Motor neuron (in vitro differentiated cells): Measurements from ENCODE around the gene RALGAPA1. TPM values are rescaled to one million over a fixed set of nuclear protein-coding genes. Genes with fewer than 3 reads are reported as not detected.
"Not testable (repeated sequence)": the region's sequence is repeated elsewhere in the genome, so short reads cannot be mapped to it uniquely, and the experiment has no call there.

Source experiments
- ATAC-seq, 8 experiments: fragments of 200-7000 bp; cut with Tn5 transposase; replicated peaks in 6 of 8; 2 replicates each; pipeline ENCODE4 v1.8.0; 2021; ENCODE audit warnings: mild to moderate bottlenecking in 8 of 8, moderate library complexity in 8 of 8
- H3K27ac ChIP-seq, 2 donors: fragments of 250-450 bp; sonication (Bioruptor Pico); 2 replicates each; pipeline ENCODE4 v1.9.0; 2021; ENCODE audit warnings: antibody characterized with exemption in 2 of 2, mild to moderate bottlenecking in 2 of 2, moderate library complexity in 1 of 2
- H3K4me1 ChIP-seq, 2 donors: fragments of 250-450 bp; sonication (Bioruptor Pico); replicated peaks in 1 of 2; 2 replicates each; pipeline ENCODE4 v1.6.1; 2021; ENCODE audit warnings: antibody characterized with exemption in 2 of 2, mild to moderate bottlenecking in 2 of 2, moderate library complexity in 1 of 2
- H3K4me3 ChIP-seq, 5 donors: fragments of 250-450 bp; sonication (Bioruptor Pico); 2 replicates each; pipeline ENCODE4 v1.9.0; 2021; ENCODE audit warnings: antibody characterized with exemption in 5 of 5, mild to moderate bottlenecking in 5 of 5, moderate library complexity in 4 of 5
- whole genome bisulfite sequencing, 10 experiments: fragments of 450-650 bp; shearing (Covaris generic); methylation state at CpG; one replicate each; pipeline ENCODE4 v1.0.0; 2022; 5-methylcytosine and 5-hydroxymethylcytosine counted together
- in situ Hi-C, 9 experiments: fragments of 400-800 bp; cut with MboI; loops; one replicate each; pipeline ENCODE4 v1.15.0; 2021; ENCODE audit warnings: low sequenced_read_pairs in 9 of 9, low pct_unique_long_range_greater_than_20kb in 2 of 9; ENCODE audit not compliant: unreplicated experiment in 9 of 9
- total RNA-seq, 8 experiments: library from RNA; unstranded; fragments of 300-600 nt; gene quantifications; 2 replicates each; pipeline versions ENCODE4 v1.2.3 to v1.2.4, GENCODE V29; 2022

RALGAPA1 gene
- total RNA-seq, 8 experiments from 2014 or later: 30.2 to 71.0 (median 51.2) TPM

DNA sequence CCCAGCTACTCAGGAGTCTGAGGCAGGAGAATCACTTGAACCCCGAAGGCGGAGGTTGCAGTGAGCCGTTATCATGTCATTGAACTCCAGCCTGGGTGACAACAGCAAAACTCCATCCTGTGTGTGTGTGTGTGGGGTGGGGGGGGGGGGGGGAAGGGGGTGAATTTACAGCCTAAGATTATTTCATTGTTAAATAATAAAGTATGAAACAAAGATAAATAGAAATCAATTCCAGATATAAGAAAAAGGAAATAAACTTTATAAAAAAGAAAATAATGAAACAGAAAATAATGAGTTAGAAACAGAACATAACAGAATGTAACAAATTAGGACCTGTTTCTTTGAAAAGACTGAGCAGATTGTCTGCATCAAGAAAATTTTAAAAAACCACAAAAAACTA lies 191.6 kb downstream of the RALGAPA1 start:
- 80 to 95% methylated on average over 1 to 3 of the region's 3 CpGs; no CpG with 5 or more reads in 8 of the 10 experiments for WGBS, 10 experiments
- H3K4me3 ChIP-seq: no peak overlapping the region
- no peak overlapping the region for H3K27ac ChIP-seq
- no peak for ATAC-seq
- in situ Hi-C loops: no loop called here
- no peaks in the 10 kb centered on the region for H3K4me1 ChIP-seq

DNA sequence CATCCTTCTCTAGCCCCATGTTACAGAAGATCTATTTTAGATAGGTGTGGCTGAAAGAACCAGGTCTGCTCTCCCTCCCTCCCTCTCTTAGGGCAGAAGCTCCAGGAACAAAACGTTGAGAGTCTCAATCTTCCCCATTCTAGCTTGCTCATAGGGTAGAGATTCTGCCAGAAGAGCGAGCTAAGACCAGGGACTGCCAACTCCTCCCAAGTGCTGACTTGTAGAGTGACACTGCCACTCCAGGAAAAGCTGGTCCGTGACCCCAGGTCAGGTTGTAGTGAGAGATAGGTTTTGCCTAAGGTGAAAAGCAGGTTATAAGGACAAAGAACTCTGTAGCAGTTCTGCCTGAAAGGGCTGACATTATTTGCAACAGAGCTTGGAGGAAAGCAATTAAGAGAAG lies 201.7 kb downstream of the RALGAPA1 start:
- in situ Hi-C loops: no loop called here
- no peak overlapping the region for H3K27ac ChIP-seq
- WGBS, 10 experiments: 14 to 100% (median 75%) methylated on average over 1 to 2 of the region's 3 CpGs; no CpG with 5 or more reads in 2 of the 10 experiments
- no peaks in the 10 kb centered on the region for H3K4me1 ChIP-seq
- H3K4me3 ChIP-seq: no peak overlapping the region
- no peak for ATAC-seq

DNA sequence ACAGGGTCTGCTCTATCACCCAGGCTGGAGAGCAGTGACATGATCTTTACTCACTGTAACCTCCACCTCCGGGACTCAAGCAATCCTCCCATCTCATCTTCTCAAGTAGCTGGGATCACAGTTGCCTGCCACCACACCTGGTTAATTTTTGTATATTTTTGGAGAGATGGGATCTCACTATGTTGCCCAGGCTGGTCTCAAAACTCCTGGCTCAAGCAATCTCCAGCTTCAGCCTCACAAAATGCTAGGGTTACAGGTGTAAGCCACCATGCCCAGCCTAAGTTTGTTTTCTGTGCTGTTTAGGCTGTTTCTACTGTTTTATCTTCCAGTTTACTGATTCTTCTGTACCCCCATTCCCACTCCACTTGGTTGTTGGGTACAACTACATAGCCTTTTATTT lies 208.8 kb downstream of the RALGAPA1 start:
- ATAC-seq: no peak
- in situ Hi-C loops: no loop called here
- 88 to 100% (median 100%) methylated on average over 1 of the region's 1 CpG; no CpG with 5 or more reads in 1 of the 10 experiments for WGBS, 10 experiments
- Histone ChIP-seq H3K27ac (no peak overlapping the region), H3K4me1 (no peaks in the 10 kb centered on the region), H3K4me3 (no peak overlapping the region)

DNA sequence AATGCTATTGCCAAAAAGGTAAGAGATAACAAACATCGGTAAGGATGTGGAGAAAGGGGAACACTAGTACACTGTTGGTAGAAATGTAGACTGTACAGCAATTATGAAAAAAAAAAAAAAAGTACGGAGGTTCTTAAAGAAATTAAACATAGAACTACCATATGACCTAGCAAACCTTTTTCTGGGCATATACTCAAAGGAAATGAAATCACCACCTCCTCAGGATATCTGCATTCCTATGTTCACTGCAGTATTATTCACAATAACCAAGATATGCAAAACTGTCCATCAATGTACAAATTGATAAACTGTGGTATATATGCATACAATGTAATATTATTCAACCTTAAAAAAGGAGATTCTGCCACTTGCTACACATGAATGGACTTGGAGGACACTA lies 214.5 kb downstream of the RALGAPA1 start:
- no peak overlapping the region for H3K27ac ChIP-seq
- H3K4me3 ChIP-seq: no peak overlapping the region
- ATAC-seq: no peak
- in situ Hi-C loops: no loop called here
- no peaks in the 10 kb centered on the region for H3K4me1 ChIP-seq
- WGBS, 10 experiments: 82 to 100% (median 95%) methylated on average over 1 to 2 of the region's 2 CpGs

DNA sequence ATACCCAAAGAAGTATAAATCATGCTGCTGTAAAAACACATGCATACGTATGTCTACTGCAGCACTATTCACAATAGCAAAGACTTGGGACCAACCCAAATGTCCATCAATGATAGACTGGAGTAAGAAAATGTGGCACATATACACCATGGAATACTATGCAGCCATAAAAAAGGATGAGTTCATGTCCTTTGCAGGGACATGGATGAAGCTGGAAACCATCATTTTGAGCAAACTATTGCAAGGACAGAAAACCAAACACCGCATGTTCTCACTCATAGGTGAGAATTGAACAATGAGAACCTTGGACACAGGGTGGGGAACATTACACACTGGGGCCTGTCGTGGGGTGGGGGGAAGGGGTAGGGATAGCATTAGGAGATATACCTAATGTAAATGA lies 221.7 kb downstream of the RALGAPA1 start:
- ATAC-seq, H3K4me3 ChIP-seq, H3K27ac ChIP-seq, H3K4me1 ChIP-seq, in situ Hi-C loops: not testable (repeated sequence)
- WGBS, 10 experiments: 100% methylated on average over 1 to 2 of the region's 3 CpGs; no CpG with 5 or more reads in 6 of the 10 experiments

DNA sequence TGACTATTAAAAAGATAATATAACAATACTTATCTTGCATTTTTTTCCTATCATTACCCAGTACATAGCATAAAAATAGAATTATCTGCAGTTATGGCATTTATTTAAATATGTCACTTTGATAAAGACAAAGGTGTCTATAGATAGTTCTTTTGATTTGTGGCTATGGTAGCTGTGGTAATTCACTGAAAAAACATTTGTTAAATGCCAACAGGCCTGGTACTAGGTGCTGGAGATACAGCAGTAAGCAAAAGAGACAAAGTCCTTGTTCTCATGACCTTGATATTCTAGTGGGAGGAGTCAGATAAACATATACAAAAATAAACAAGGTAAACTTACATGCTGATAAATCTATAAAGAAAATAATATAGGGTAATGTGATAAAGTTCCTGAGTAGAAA lies 230.5 kb downstream of the RALGAPA1 start:
- H3K27ac ChIP-seq: no peak overlapping the region
- in situ Hi-C loops: no loop called here
- no peak overlapping the region for H3K4me3 ChIP-seq
- no peak for ATAC-seq
- no peaks in the 10 kb centered on the region for H3K4me1 ChIP-seq

DNA sequence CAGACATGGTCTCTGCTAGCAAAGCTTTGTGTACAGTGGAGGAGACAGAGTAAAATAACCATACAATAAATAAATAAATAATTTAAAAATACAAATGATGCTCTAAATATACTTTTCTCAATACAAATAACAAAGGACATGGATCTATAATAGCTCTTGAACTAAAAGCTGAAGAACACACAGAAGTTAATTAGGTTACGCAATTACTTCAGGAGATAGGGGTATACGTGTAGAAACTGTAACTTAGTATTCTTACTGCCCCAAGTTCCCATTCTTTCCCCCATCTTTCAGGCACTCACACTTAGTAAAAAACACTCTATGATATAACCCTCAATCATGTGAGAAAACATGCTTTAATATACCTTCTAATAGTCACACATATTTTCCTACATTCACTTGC lies 231.0 kb downstream of the RALGAPA1 start:
- ATAC-seq: no peak
- Histone ChIP-seq H3K4me1 (no peaks in the 10 kb centered on the region), H3K27ac (no peak overlapping the region), H3K4me3 (no peak overlapping the region)
- 83 to 100% (median 94%) methylated on average over 1 to 2 of the region's 2 CpGs; no CpG with 5 or more reads in 1 of the 10 experiments for WGBS, 10 experiments
- in situ Hi-C loops: no loop called here

DNA sequence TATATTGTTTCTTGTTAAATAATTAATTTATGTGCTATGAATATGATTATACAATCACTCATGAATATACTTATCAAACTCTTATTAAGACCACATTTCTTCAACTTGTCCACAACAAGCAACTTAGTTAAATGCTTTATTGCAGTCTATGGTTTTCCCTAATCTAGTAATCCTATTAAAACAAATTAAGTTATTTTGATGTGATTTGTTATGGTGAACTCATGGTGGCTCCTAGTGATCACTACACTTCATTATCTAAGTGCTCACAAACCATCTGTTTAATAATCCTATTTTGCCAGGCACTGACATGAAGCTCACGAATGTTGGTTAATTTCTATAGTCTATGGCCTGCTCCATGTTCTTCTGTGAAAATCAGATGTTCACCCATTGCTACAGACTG lies 232.2 kb downstream of the RALGAPA1 start:
- 60 to 100% (median 88%) methylated on average over 1 of the region's 1 CpG; no CpG with 5 or more reads in 5 of the 10 experiments for WGBS, 10 experiments

DNA sequence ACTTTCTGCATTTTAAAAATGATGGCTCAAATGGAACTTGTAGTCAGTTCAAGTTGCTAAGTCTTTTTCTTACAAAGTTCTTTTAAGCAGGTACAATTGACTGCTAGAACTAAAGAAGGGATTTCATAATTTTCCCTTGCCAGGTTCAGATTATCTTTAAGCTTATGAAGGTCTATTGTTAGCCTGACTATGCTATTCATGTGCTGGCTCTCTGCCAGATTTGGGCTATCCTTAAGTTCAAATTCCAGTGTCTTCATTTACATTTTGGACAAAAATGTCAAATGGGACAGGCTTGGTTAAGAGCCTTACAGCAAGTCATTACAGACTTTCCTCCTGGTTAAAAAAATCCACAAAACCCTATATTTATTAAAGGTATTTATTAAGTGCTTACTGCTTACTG lies 232.8 kb downstream of the RALGAPA1 start:
- Histone ChIP-seq H3K4me1 (no peaks in the 10 kb centered on the region), H3K27ac (no peak overlapping the region), H3K4me3 (no peak overlapping the region)
- ATAC-seq: peak in 3 of 8 experiments; percentile 31 to 73 (median 73)
- in situ Hi-C loops: no loop called here

More for the DNA sequence above, 232.2 kb downstream of the RALGAPA1 start:
- no peak overlapping the region for H3K4me3 ChIP-seq
- H3K27ac ChIP-seq: no peak overlapping the region
- H3K4me1 ChIP-seq: no peaks in the 10 kb centered on the region
- ATAC-seq: no peak
- in situ Hi-C loops: no loop called here

DNA sequence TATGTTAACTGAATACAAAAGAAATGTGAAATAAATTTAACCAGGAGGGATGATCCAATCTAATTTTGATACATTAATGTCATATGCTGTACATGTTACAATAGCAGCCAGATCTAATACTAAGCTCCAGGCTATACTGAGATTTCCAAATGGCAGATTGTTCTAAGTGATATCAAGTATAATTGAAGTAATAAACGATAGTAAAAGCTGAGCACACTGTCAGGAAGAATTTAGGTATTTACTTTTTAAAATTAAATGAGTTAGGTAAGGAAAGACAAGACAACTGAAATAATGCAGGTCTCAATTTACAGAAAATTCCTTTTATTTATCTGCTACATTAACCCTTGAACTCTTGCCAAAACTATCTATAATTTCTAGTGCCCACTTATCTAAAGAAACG lies 235.2 kb downstream of the RALGAPA1 start:
- 43 to 100% (median 85%) methylated on average over 1 to 2 of the region's 2 CpGs for WGBS, 10 experiments
- in situ Hi-C loops: no loop called here
- no peak overlapping the region for H3K4me3 ChIP-seq
- no peaks in the 10 kb centered on the region for H3K4me1 ChIP-seq
- ATAC-seq: no peak
- H3K27ac ChIP-seq: no peak overlapping the region

DNA sequence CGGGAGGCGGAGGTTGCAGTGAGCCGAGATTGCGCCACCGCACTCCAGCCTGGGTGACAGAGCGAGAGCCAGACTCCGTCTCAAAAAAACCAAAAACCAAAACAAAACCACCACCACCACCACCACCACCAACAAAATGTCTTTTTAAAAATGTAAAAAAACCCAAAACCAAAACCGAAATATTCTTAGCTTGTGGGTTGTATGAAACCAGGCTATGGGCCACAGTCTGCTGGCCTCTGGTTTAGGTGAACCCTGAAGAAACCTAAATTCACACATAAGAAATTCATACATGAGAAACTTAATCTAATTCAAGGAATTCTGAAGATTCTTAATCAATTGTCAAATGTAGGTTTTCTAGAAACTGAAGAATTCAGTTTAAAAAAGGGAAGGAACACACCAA lies 237.5 kb downstream of the RALGAPA1 start:
- in situ Hi-C loops: no loop called here
- no peaks in the 10 kb centered on the region for H3K4me1 ChIP-seq
- WGBS, 10 experiments: 90 to 100% (median 100%) methylated on average over 1 to 6 of the region's 8 CpGs; no CpG with 5 or more reads in 2 of the 10 experiments
- no peak overlapping the region for H3K27ac ChIP-seq
- H3K4me3 ChIP-seq: no peak overlapping the region
- ATAC-seq: no peak

DNA sequence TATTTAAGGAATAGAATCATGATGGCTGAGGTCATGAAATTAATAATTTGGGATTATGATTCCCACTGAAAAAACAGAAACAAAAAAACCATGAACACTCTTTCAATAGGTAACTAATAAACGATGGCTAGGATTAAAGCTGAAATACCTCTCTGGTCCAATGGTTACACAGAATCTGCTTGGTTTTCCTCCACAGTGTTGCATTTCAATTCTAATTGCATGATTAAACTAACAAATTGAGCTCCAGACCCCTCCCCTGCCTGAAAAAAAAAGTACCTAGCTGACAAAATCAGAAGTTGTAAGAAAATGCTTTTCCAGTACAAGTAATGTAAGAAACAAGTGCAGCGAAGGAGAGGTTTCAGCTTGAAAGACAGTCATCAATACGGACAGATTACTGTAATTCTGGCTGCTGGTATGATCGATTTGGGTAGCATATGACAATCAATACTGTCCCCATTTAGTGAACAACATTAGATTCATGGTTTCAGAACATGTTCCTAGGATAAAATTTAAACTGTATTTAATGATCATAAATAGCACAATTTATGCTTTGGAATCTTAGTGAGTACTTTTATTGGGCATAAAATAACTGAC lies 243.1 kb downstream of the RALGAPA1 start:
- in situ Hi-C loops: no loop called here
- no peak for ATAC-seq
- Histone ChIP-seq H3K4me1 (no peaks in the 10 kb centered on the region), H3K4me3 (no peak overlapping the region), H3K27ac (no peak overlapping the region)
- WGBS, 10 experiments: 73 to 100% (median 94%) methylated on average over 2 to 4 of the region's 4 CpGs; no CpG with 5 or more reads in 1 of the 10 experiments

DNA sequence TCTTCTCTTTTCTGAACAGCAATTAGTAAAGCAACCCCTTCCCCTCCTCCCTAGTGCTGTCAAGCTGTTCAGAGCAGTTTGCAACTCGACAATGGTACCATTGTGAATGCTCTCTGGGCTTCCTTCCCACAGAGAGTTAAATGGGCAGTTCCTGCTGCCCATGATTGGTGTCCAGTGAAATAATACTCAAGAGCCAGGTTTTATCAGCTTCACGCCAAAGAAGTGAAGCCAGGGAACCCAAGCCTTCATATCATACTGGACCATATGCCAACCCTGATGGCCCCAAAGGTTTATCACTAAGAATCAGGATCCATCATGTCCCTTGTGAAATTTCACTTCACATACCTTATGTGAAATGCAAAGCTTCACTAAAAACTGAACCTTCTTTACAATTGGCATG lies 250.4 kb downstream of the RALGAPA1 start:
- WGBS, 10 experiments: 0 to 100% (median 28%) methylated on average over 1 to 2 of the region's 2 CpGs; no CpG with 5 or more reads in 2 of the 10 experiments
- no peak overlapping the region for H3K27ac ChIP-seq
- in situ Hi-C loops: no loop called here
- peak in 3 of 8 experiments; percentile 31 to 45 (median 41) for ATAC-seq
- peaks cover 3 to 9% of the 10 kb centered on the region in 2 donors for H3K4me1 ChIP-seq
- no peak overlapping the region for H3K4me3 ChIP-seq

DNA sequence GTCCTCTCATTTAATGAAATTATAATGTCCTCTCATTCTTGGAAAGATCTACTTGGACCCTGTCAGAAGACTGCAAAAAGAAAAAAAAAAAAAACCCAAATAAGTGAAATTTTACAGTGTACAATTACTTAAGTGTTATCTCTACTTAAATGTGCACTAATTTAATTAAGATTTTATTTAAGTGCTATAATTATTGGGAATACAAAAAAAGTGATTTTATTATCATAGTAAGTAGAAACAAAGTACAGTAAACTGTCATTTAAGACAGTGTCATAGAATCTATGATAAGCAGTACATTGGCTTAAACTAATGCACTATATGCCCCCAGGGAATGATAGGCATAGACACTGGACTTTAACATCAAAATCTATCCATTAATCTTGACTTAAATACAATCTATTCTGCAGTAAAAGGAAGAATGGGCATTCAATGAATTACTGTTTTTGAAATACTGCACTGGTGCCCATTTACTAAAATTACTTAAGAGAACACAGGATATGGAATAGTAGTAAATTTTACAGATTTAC lies 251.8 kb downstream of the RALGAPA1 start:
- peaks cover 3 to 9% of the 10 kb centered on the region in 2 donors for H3K4me1 ChIP-seq
- H3K27ac ChIP-seq: no peak overlapping the region
- no peak for ATAC-seq
- H3K4me3 ChIP-seq: no peak overlapping the region
- in situ Hi-C loops: no loop called here
